Measurements from ENCODE around the gene PFN3.
A peak's percentile ranks its signal among the peaks of the same experiment; 100 is the strongest.

PFN3 gene

GRCh38 chr5:177374211-177374610, 26.2 kb downstream of the PFN3 start:
- no peak for DNase-seq (ENCODE audit: low read depth in 1 of 2, low spot score in 1 of 2)

- no peak for DNase-seq (ENCODE audit: low read depth in 1 of 2, low spot score in 1 of 2)
Measured at GRCh38 chr5:177373806-177374205, 26.7 kb downstream of the PFN3 start.

DNA sequence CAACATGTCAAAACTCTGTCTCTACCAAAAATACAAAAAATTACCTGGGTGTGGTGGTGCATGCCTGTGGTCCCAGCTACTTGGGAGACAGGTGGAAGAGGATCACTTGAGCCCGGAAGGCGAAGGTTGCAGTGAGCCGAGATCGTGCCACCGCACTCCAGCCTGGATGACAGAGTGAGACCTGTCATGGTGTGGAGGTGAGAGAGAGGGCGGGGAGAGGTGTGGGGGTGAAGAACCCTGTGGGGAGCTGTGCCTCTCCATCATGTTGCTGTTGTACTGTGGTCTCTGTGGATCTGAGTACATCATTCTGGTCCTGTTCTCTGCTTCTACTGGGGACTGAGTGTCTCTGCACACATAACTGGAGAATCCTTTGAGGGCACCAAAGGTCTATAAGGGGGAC, 27.6 kb downstream of the PFN3 start:
- DNase-seq (ENCODE audit: low read depth in 1 of 2, low spot score in 1 of 2) = no peak

DNA sequence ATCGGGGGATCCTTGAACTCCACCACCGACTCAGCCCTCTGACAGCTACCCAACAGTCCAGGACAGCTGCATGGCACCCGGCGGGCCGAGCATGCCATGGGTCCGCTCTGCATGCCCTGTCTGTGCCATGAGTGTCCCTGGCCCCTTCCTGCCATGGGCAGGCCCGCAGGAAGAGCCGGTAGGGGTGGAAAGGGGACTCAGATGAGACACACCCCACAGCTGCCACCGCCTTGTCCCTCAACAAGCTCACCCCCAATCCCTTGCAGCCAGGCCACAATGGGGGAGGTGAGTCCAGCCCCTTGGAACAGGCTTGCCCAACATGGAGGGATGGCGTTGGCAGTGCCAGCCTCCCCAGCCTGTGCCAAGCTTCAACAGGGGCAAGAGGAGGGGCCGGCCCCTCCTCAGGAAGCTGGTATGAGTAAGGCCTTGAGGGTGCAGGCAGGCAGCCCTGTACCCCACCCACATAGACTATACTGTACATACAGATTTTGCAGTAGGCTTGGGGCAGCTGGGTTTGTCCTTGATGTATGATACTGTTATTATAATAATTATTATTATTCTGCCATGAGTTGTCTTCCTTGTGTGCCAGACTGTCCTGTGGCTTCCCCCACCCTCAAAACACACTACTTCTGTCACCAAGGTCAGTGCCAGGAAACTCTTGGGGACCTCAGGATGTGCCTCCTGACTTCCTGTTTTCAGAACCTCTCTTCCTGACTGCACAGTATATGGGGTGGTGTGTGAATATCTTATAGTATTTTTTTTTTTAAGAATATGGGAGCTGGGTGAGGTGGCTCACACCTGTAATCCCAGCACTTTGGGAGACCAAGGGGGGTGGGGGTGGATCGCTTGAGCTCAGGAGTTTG, 28.2 kb downstream of the PFN3 start:
- no peak for DNase-seq (ENCODE audit: low read depth in 1 of 2, low spot score in 1 of 2)

- no peak for DNase-seq (ENCODE audit: low read depth in 1 of 2, low spot score in 1 of 2)
Measured at GRCh38 chr5:177371120-177372033, 29.1 kb downstream of the PFN3 start.

DNA sequence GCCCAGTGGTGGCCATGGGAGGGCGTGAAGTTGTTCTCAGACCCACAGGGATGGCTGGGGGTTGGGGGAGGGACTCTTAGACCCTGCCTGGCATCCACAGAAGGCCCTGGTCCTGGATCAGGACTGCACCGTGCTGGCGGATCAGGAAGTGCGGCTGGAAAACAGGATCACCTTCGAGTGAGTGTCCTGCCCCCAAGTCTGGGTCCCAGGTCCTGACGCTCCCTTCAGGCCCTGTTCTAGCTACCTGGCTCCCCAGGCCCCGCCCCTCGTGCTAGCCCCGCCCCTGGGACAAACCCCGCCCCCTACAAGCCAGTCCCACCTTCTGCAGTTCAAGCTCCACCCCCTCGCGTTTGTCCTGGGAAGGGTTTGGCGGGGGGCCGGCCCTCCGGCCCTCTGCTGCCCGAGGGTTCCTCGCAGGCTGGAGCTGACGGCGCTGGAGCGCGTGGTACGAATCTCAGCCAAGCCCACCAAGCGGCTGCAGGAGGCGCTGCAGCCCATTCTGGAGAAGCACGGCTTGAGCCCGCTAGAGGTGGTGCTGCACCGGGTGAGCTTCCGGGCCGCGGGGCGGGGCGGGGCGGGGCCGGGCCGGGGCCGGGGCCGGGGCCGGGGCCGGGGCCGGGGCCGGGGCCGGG, 29.9 kb downstream of the PFN3 start:
- DNase-seq (ENCODE audit: low read depth in 1 of 2, low spot score in 1 of 2) = no peak

GRCh38 chr5:177369645-177370440, 30.6 kb downstream of the PFN3 start:
- no peak for DNase-seq (ENCODE audit: low read depth in 1 of 2, low spot score in 1 of 2)

DNA sequence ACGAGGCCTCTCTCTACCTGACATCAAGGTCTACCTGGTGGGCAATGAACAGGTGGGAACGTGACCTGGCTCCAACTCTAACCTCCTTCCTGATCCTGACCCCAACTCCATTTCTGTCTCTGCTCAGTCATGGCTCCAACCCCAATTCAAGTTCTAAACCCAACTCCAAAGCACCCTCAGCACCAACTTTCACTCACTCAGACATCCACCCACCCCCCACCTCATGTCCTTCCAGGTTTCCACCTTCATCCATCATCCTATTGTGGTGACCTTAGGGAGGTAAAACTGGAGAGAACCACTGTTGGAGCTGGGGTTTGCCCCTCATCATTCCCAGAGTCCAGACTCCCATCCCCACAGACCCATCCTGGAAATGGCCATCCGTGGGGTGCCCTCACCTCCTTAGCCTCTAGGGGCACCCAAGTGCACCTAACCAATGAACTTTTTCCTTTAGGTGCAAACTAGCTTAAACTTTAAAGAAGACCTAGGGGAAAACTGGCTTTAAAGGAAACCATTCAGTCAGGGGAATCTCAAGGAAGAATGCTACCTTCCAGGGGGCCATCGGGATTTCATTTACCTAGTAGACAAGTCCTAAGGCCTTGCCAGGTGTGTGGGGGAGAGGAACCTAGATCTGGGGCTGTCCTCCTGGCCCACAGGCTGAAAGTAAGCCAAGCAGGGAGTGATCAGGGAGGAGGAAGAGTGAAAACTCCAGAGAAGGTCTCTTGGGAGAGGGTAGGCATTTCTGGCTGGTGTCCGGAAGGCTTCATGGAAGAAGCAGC, 31.4 kb downstream of the PFN3 start:
- DNase-seq (ENCODE audit: low read depth in 1 of 2, low spot score in 1 of 2) = no peak

- no peak for DNase-seq (ENCODE audit: low read depth in 1 of 2, low spot score in 1 of 2)
Measured at GRCh38 chr5:177367981-177368868, 32.2 kb downstream of the PFN3 start.

DNA sequence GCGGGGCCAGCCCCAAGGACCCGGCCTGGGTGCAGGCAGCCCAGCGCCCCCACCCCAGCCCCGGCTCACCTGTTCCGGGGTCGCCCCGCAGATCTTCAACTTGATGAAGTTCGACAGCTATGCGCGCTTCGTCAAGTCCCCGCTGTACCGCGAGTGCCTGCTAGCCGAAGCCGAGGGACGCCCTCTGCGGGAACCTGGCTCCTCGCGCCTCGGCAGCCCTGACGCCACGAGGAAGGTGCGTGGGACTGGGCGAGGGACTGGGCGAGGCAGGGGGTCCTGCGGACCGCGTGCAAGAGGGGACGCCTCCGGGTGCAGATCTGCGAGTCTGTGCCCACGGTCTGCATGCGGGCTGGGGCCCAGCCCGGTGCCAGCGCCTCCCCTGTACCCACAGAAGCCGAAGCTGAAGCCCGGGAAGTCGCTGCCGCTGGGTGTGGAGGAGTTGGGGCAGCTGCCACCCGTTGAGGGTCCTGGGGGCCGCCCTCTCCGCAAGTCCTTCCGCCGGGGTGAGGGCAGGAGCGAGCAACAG, 33.1 kb downstream of the PFN3 start:
- no peak for DNase-seq (ENCODE audit: low read depth in 1 of 2, low spot score in 1 of 2)

- DNase-seq (ENCODE audit: low read depth in 1 of 2, low spot score in 1 of 2) = no peak
Measured at GRCh38 chr5:177366528-177367322, 33.7 kb downstream of the PFN3 start.

GRCh38 chr5:177365845-177366527, 34.5 kb downstream of the PFN3 start:
- no peak for DNase-seq (ENCODE audit: low read depth in 1 of 2, low spot score in 1 of 2)

DNA sequence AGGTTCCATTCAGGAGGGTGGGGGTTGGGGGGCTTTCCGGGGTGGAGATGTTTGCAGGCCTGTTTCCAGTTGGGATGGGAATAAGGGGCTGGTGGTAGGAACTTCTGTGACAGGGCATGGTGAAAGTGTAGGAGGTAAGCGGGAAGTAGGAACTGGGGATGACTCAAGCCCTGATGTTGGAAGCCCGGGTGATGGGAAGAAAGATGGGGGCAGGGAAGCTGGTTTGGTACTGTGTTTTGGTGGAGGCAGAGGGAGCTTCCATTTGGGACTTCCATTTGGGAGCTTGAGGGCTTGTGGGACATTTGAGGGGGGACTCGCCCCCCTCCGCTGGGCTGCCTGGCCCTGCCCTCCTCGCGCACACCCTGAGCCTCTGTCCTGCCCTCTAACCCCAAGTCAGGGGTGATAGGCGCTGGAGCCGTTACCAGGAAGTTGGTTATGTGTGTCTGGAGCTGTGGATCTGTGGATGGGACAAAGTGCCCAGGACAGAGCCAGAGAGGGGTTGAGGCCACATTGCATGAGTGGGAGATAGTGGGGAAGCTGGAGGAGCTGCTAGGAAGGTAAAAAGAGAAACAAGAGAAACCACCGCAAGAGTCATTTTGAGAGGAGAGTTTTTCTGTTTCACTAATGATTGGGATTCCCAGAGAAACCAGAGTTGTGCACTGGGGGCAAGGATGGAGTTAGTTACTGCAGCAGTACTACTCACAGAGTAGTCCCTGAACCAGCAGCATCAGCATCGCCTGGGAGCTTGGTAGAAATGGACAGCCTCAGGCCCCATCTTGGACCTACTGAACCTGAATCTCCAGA, 36.1 kb downstream of the PFN3 start:
- DNase-seq (ENCODE audit: low read depth in 1 of 2, low spot score in 1 of 2) = no peak

DNA sequence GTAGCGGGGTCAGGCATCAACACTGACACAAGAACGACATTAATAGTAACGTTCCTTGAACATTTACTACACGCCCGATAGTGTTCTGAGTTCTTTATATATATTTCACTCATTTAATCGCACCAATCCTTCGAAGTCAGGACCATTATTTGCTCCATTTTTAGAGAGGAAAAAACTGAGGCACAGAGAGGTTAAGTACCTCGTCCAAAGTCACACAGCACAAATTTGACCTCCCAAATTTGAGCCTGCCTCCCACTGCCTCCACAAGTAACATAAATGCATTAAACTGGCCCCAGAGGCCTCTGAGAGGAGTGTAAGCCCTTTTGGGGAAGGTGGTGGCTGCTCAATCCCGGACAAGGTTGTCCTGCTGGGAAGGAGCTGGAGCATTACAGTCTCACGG, 36.9 kb downstream of the PFN3 start:
- DNase-seq (ENCODE audit: low read depth in 1 of 2, low spot score in 1 of 2) = no peak

DNA sequence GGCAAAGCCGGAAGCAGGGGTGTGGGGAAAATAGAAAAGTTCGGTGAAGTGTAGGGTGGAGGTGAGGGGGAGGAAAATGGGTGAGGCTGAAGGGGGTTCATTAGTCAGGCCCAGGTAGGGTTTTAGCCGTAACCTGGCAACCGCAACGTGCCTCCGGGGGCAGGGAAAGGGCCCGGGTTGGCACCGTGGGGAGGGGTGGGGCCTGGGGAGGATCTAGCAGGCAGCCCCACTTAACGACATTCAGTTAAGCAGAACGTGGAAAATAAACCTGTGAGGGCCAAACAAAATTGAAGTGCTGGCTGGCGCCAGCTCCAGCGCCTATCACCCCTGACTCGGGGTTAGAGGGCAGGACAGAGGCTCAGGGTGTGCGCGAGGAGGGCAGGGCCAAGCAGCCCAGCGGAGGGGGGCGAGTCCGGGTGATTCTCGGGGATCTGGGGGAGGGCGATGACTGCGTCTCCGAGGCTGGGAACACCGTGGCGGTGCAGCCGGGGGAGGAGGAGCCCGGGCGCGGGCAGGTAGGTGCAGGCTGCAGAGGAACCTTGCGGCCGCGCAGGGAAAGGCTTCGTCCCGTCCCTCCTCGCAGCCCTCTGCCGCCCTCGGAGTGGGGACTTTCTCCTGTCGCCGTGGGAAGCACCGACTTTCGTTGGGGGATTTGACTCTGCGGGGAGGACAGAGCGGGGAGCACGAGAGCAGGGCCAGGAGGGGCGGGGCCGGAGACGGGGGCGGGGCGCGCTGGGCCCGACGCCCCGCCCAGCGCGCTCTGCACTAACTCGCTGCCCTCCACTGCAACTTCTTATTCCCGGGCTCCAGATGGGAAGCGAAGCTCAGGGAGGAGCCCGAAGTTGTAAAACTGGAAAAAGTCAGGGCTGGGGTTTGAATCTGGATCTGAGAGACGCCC, 37.6 kb downstream of the PFN3 start:
- DNase-seq (ENCODE audit: low read depth in 1 of 2, low spot score in 1 of 2) = peak; percentile 43 to 49

GRCh38 chr5:177362292-177362609, 38.2 kb downstream of the PFN3 start:
- DNase-seq (ENCODE audit: low read depth in 1 of 2, low spot score in 1 of 2) = no peak
